ENCODE results near the gene APOD. TPM values are rescaled to one million over a fixed set of nuclear protein-coding genes. Genes with fewer than 3 reads are reported as not detected.

The APOD gene
- 3.1 and 10.4 TPM in 2 replicates for total RNA-seq

DNA sequence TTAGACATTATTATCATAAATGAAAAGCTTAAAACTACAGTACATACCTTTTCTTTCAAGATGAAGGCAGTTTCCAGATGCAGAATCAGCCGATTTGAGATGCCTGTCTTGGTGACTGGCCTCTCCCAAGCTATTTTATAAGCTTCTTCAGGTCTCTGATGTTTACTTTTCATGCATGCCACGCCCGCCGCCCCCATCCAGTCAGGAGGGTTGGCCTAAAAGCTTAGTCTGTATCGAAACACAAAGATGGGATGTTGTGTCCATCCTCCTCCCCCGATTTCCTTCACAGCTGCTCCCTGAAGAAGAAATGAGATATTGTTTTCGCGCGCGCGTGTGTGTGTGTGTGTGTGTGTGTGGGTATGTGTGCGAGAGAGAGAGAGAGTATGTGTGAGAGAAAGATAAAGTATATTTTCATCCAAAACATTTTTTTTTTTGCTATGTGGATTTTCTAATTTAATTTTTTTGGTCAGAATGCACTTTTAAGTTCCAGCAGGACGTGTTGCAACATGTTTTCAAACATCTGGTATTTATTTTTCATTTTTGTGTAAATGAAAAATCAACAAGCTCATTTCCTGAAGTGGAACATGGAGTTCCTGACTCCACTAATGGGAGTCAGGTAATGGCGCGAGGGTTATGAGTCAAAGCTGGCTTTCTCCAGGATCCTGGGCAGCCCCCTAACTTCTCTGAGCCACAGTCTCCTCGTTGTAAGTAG lies at the start of gene APOD:
Gene APOD (minus strand): TSS at position 110 of the 712 bp plus-strand sequence. CDS start 4,479 bp downstream, outside the sequence.

DNA sequence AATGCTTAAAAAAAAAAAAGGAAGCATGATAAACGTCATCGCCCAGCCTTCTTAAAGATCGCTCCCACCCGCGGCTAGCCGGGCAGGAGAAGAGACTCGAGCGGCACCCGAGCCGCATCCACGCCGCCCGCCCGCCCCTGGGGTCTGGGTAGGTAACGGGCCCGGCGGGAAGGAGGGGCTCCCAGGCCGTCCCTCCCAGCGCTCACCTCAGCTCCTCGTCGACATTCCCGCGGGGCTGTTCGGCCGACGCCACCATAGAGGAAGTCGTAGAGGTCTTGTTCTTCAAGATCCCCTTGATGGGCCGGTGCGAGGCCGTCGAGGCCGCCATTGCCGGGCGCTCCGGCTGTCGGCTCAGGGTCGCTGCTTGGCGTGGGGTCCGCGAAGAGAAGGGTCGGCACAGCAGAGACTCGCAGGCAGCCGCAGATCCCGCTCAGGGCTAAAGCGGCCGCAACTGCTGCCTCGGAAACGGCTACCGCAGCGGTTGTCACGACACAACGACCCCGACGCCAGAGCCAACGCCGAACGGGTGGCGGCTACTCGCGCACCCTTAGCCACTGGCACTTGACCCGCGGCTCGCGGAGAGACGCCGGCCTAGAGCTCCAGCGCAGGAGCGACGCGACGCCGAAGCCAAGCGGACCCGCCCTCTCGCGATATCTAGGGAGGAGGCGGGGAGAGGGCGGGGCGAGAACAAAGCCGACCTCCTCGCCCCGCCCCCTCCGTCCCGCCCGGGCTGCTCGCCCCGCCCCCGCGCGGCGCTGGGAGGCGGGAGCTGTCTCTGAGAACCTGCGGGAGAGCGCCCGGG lies 40.8 kb downstream of the APOD start, which contains the start of gene PPP1R2:
Gene PPP1R2 (minus strand): TSS at position 628 of the 802 bp plus-strand sequence. CDS start 300 bp downstream, at position 328.

Other genes with a start within 250 kb of the APOD start
- 38.3 and 58.2 TPM in 2 replicates for gene ACAP2, start 140.9 kb downstream of the APOD start, total RNA-seq
- gene PPP1R2, start 40.6 kb downstream of the APOD start, total RNA-seq, result 95.7 and 167 TPM in 2 replicates
- gene MUC20, start 137.0 kb upstream of the APOD start, total RNA-seq, result 1.7 TPM in 2 replicates
- gene MUC4, start 228.0 kb upstream of the APOD start, total RNA-seq, result 0.72 TPM in 1 of 2 replicates, not detected in the other